Heart left ventricle (tissue), 16 donors: ENCODE results near the gene LIN37. TPM values are rescaled to one million over a fixed set of nuclear protein-coding genes. Genes with fewer than 3 reads are reported as not detected.

ENCODE experiments used
- ATAC-seq, 4 donors: fragments of 200-7000 bp; cut with Tn5 transposase; one replicate each; pipeline ENCODE4 v1.9.1; 2020 to 2022; ENCODE audit warnings: moderate library complexity in 4 of 4, mild to moderate bottlenecking in 3 of 4, moderate number of reproducible peaks in 1 of 4
- DNase-seq, 5 donors: peaks; one replicate each; pipeline ENCODE4 v3.0.0-alpha.2; 2020
- H3K27ac ChIP-seq, 12 donors: fragments of 200-600 bp; sonication (generic) in 4 of 12; one replicate each; pipeline versions ENCODE4 v1.5.0 to v1.8.0; 2016 to 2022; ENCODE audit warnings: mild to moderate bottlenecking in 2 of 12
- H3K27me3 ChIP-seq, 9 donors: fragments of 200-600 bp; sonication (generic) in 2 of 9; one replicate each; pipeline versions ENCODE4 v1.5.1 to v1.8.0; 2016 to 2022; ENCODE audit warnings: mild to moderate bottlenecking in 3 of 9
- H3K36me3 ChIP-seq, 9 donors: fragments of 200-600 bp; sonication (generic) in 2 of 9; one replicate each; pipeline versions ENCODE4 v1.5.0 to v1.8.0; 2018 to 2022; ENCODE audit warnings: mild to moderate bottlenecking in 2 of 9
- H3K4me1 ChIP-seq, 12 donors: fragments of 200-600 bp; sonication (generic) in 4 of 12; one replicate each; pipeline versions ENCODE4 v1.5.0 to v1.8.0; 2016 to 2022; ENCODE audit warnings: mild to moderate bottlenecking in 3 of 12
- H3K4me3 ChIP-seq, 12 donors: fragments of 200-600 bp; sonication (generic) in 4 of 12; one replicate each; pipeline versions ENCODE4 v1.5.0 to v1.8.0; 2017 to 2022; ENCODE audit warnings: mild to moderate bottlenecking in 9 of 12, moderate library complexity in 4 of 12
- H3K9me3 ChIP-seq, 12 donors: fragments of 200-600 bp; sonication (generic) in 4 of 12; one replicate each; pipeline versions ENCODE4 v1.5.0 to v1.8.0; 2016 to 2022; ENCODE audit warnings: mild to moderate bottlenecking in 1 of 12
- CTCF ChIP-seq, 12 donors: fragments of 200-600 bp; sonication (generic) in 4 of 12; IDR thresholded peaks; one replicate each; pipeline versions ENCODE4 v1.5.0 to v1.8.0; 2018 to 2022; ENCODE audit warnings: antibody characterized with exemption in 12 of 12, mild to moderate bottlenecking in 5 of 12
- POLR2A ChIP-seq, 2 donors: fragments of 450-650 bp; IDR thresholded peaks; one replicate each; pipeline ENCODE4 v1.6.1; 2017; ENCODE audit warnings: antibody characterized with exemption in 2 of 2, mild to moderate bottlenecking in 2 of 2, moderate library complexity in 2 of 2
- WGBS, 4 donors: extraction: QIAGEN DNeasy Blood & Tissue Kit in 2 of 4; methylation state at CpG; one replicate each; pipeline versions ENCODE4 v1.1.5 to v1.1.7; 2013 to 2018; 5-methylcytosine and 5-hydroxymethylcytosine counted together
- intact Hi-C, 10 donors: fragments of 100-400 bp; cut with DNase I; formaldehyde crosslinking; loops; one replicate each; pipeline versions ENCODE4 v1.11.1 to v1.14.2; 2022
- polyA plus RNA-seq, 2 donors: library from polyadenylated mRNA; stranded (reverse); fragments of 200-250 nt; gene quantifications; one replicate each; pipeline ENCODE4 v1.2.3, GENCODE V29; 2013
- total RNA-seq, 9 donors: library from RNA; depleted of rRNA in 2 of 9; stranded (reverse); fragments of >200 nt in 2 of 9; fragmentation: NEBNext Ultra II Directional in 3 of 9; extraction: Animal tissue kit (Norgen Biotek cat#: 25700) in 3 of 9; gene quantifications; one replicate each; pipeline versions ENCODE4 v1.1.0 to v1.2.4, GENCODE V29; 2016 to 2023
- donor health status: ischemic (EF 13 %, LVEDD 7.1; RV severe dilation, severe dysfunction).
- donor health status: healthy with polysubstance abuse.
- donor health status: DM: no; HTN: yes; CAD: no.
- donor health status: DM: no; HTN: no; CAD: no.
- donor health status: ischemic (EF 25% LVEDD 6.9; RV normal size, moderate dysfunction).
- donor health status: ischemic (EF 25% LVEDD 5.7; RV mildly dilated, moderate dysfunction).
- donor health status: healthy.
- donor health status: DM: yes; HTN: yes; CAD: no.
- donor health status: ischemic (EF 35%, LVEDD 5.7; RV mildly dilated, moderate dysfunction).
- donor health status: nonischemic (EF 11% LVEDD 7.7; RV severe dilation, severe dysfunction).
- donor health status: DM: yes; HTN: yes; CAD: no.
- donor health status: PGD.
- donor health status: ischemic (EF 29% LVEDD 5.4; RV normal size, mild dysfunction).
- donor health status: nonischemic (EF 23%, LVEDD 6.1; RV moderate dilation, normal function).

LIN37 gene
- total and polyA plus RNA-seq, 11 donors = 3.7 to 23.0 (median 7.8) TPM

GRCh38 chr19:35796645-35797542 lies 48.5 kb downstream of the LIN37 start:
- WGBS, 4 donors = 9 to 19% (median 12%) methylated on average over 38 to 39 of the region's 39 CpGs
- Histone ChIP-seq H3K36me3 (no peaks in the 10 kb centered on the region), H3K9me3 (peaks cover 0 to 4% (median 0%) of the 10 kb centered on the region in 12 donors), H3K4me3 (no peak overlapping the region), H3K27me3 (peaks cover 3 to 56% (median 20%) of the 10 kb centered on the region in 9 donors), H3K27ac (no peak overlapping the region), H3K4me1 (peaks cover 0 to 7% (median 0%) of the 10 kb centered on the region in 12 donors)
- intact Hi-C loops = no loop called here
- DNase-seq (no peak), ATAC-seq (no peak)
- TF ChIP-seq CTCF (IDR thresholded peaks at IDR 0.05) = no peak
- TF ChIP-seq POLR2A (IDR thresholded peaks at IDR 0.05) = no peak

- Histone ChIP-seq H3K4me3 (no peak overlapping the region), H3K9me3 (peaks cover 0 to 4% (median 0%) of the 10 kb centered on the region in 12 donors), H3K27ac (no peak overlapping the region), H3K27me3 (peaks cover 3 to 60% (median 20%) of the 10 kb centered on the region in 9 donors), H3K36me3 (no peaks in the 10 kb centered on the region), H3K4me1 (peaks cover 0 to 7% (median 0%) of the 10 kb centered on the region in 12 donors)
- ATAC-seq = peak in 1 of 4 donors; percentile 31
- 3 to 11% (median 8%) methylated on average over 13 to 15 of the region's 15 CpGs for whole genome bisulfite sequencing, 4 donors
- DNase-seq = no peak
- no peak for TF ChIP-seq POLR2A (IDR thresholded peaks at IDR 0.05)
- no peak for TF ChIP-seq CTCF (IDR thresholded peaks at IDR 0.05)
- intact Hi-C loops = no loop called here
Measured at GRCh38 chr19:35797663-35798062, 49.3 kb downstream of the LIN37 start.

- 48 to 65% (median 62%) methylated on average over 3 of the region's 3 CpGs for WGBS, 4 donors
Measured at GRCh38 chr19:35801828-35802227, 53.5 kb downstream of the LIN37 start.

More at GRCh38 chr19:35801828-35802227, 53.5 kb downstream of the LIN37 start:
- H3K4me3 ChIP-seq = no peak overlapping the region
- no peak overlapping the region for H3K27ac ChIP-seq
- H3K4me1 ChIP-seq = peaks cover 0 to 7% (median 0%) of the 10 kb centered on the region in 12 donors
- no peaks in the 10 kb centered on the region for H3K36me3 ChIP-seq
- H3K9me3 ChIP-seq = peaks cover 0 to 4% (median 0%) of the 10 kb centered on the region in 12 donors
- H3K27me3 ChIP-seq = peaks cover 3 to 68% (median 16%) of the 10 kb centered on the region in 9 donors
- no peak for TF ChIP-seq POLR2A (IDR thresholded peaks at IDR 0.05)
- TF ChIP-seq CTCF (IDR thresholded peaks at IDR 0.05) = no peak
- ATAC-seq = no peak
- DNase-seq = no peak
- intact Hi-C loops = no loop called here

Other genes with a start within 250 kb of the LIN37 start
- 10 to 100 TPM in 7 of 9 donors, 1 to 10 TPM in 2; 7.8 to 26.9 (median 12.1) TPM for gene DMKN, start 234.9 kb upstream of the LIN37 start, total RNA-seq
- 10 to 100 TPM; 18.2 to 38.8 TPM for gene DMKN, start 234.9 kb upstream of the LIN37 start, polyA plus RNA-seq
- gene SBSN, start 220.3 kb upstream of the LIN37 start, total RNA-seq = not detected
- not detected for gene SBSN, start 220.3 kb upstream of the LIN37 start, polyA plus RNA-seq
- not detected for gene GAPDHS, start 215.1 kb upstream of the LIN37 start, total RNA-seq
- not detected for gene GAPDHS, start 215.1 kb upstream of the LIN37 start, polyA plus RNA-seq
- 100 to 1,000 TPM in 3 of 9 donors, 10 to 100 TPM in 6; 68.9 to 121 (median 81.6) TPM for gene TMEM147, start 202.9 kb upstream of the LIN37 start, total RNA-seq
- gene TMEM147, start 202.9 kb upstream of the LIN37 start, polyA plus RNA-seq = 100 to 1,000 TPM; 103 to 191 TPM
- not detected for gene ATP4A, start 184.9 kb upstream of the LIN37 start, total RNA-seq
- gene ATP4A, start 184.9 kb upstream of the LIN37 start, polyA plus RNA-seq = not detected
- not detected for gene PMIS2, start 162.4 kb upstream of the LIN37 start, total RNA-seq
- gene PMIS2, start 162.4 kb upstream of the LIN37 start, polyA plus RNA-seq = not detected
- 1 to 10 TPM; 1.9 to 9.0 (median 3.9) TPM for gene HAUS5, start 135.8 kb upstream of the LIN37 start, total RNA-seq
- gene HAUS5, start 135.8 kb upstream of the LIN37 start, polyA plus RNA-seq = 1 to 10 TPM; 3.8 to 4.9 TPM
- gene RBM42, start 119.5 kb upstream of the LIN37 start, total RNA-seq = 10 to 100 TPM; 47.4 to 70.0 (median 57.5) TPM
- 10 to 100 TPM; 63.1 to 89.2 TPM for gene RBM42, start 119.5 kb upstream of the LIN37 start, polyA plus RNA-seq
- 1 to 10 TPM in 1 of 9 donors, under 1 TPM in 6, not detected in 2; 0.23 to 1.6 (median 0.62) TPM for gene ETV2, start 106.8 kb upstream of the LIN37 start, total RNA-seq
- gene ETV2, start 106.8 kb upstream of the LIN37 start, polyA plus RNA-seq = 1 to 10 TPM in 1 of 2 donors, under 1 TPM in 1; 0.46 to 1.3 TPM
- gene COX6B1, start 100.3 kb upstream of the LIN37 start, total RNA-seq = 1,000 to 10,000 TPM in 8 of 9 donors, 100 to 1,000 TPM in 1; 944 to 3,219 (median 1,334) TPM
- 1,000 to 10,000 TPM; 1,378 to 4,659 TPM for gene COX6B1, start 100.3 kb upstream of the LIN37 start, polyA plus RNA-seq
- gene UPK1A, start 82.1 kb upstream of the LIN37 start, total RNA-seq = not detected
- gene UPK1A, start 82.1 kb upstream of the LIN37 start, polyA plus RNA-seq = not detected
- under 1 TPM in 1 of 9 donors, not detected in 8; 0.24 TPM for gene ZBTB32, start 44.0 kb upstream of the LIN37 start, total RNA-seq
- gene ZBTB32, start 44.0 kb upstream of the LIN37 start, polyA plus RNA-seq = not detected
- gene KMT2B, start 30.6 kb upstream of the LIN37 start, total RNA-seq = 10 to 100 TPM; 11.3 to 24.5 (median 15.7) TPM
- gene KMT2B, start 30.6 kb upstream of the LIN37 start, polyA plus RNA-seq = 10 to 100 TPM; 13.9 to 15.8 TPM
- 10 to 100 TPM in 1 of 9 donors, 1 to 10 TPM in 7, under 1 TPM in 1; 0.74 to 25.2 (median 3.6) TPM for gene IGFLR1, start 6.1 kb upstream of the LIN37 start, total RNA-seq
- gene IGFLR1, start 6.1 kb upstream of the LIN37 start, polyA plus RNA-seq = 10 to 100 TPM in 1 of 2 donors, 1 to 10 TPM in 1; 3.4 to 10.8 TPM
- gene U2AF1L4, start 3.2 kb upstream of the LIN37 start, total RNA-seq = 10 to 100 TPM; 14.3 to 32.8 (median 20.9) TPM
- gene U2AF1L4, start 3.2 kb upstream of the LIN37 start, polyA plus RNA-seq = 10 to 100 TPM in 1 of 2 donors, 1 to 10 TPM in 1; 7.2 to 27.1 TPM
- 10 to 100 TPM; 25.2 to 69.0 (median 40.9) TPM for gene PSENEN, start 2.9 kb upstream of the LIN37 start, total RNA-seq
- 10 to 100 TPM; 52.6 to 95.1 TPM for gene PSENEN, start 2.9 kb upstream of the LIN37 start, polyA plus RNA-seq
- 1,000 to 10,000 TPM in 1 of 9 donors, 100 to 1,000 TPM in 8; 226 to 1,012 (median 652) TPM for gene HSPB6, start 8.5 kb downstream of the LIN37 start, total RNA-seq
- gene HSPB6, start 8.5 kb downstream of the LIN37 start, polyA plus RNA-seq = 100 to 1,000 TPM; 156 to 457 TPM
- gene PROSER3, start 9.6 kb downstream of the LIN37 start, total RNA-seq = 10 to 100 TPM in 4 of 9 donors, 1 to 10 TPM in 5; 1.9 to 19.7 (median 9.7) TPM
- 10 to 100 TPM in 1 of 2 donors, 1 to 10 TPM in 1; 6.0 to 12.8 TPM for gene PROSER3, start 9.6 kb downstream of the LIN37 start, polyA plus RNA-seq
- 1 to 10 TPM in 8 of 9 donors, under 1 TPM in 1; 0.50 to 7.8 (median 5.7) TPM for gene ARHGAP33, start 27.0 kb downstream of the LIN37 start, total RNA-seq
- 1 to 10 TPM; 3.2 to 3.4 TPM for gene ARHGAP33, start 27.0 kb downstream of the LIN37 start, polyA plus RNA-seq
- gene PRODH2, start 64.3 kb downstream of the LIN37 start, total RNA-seq = not detected
- gene PRODH2, start 64.3 kb downstream of the LIN37 start, polyA plus RNA-seq = not detected
- gene NPHS1, start 103.9 kb downstream of the LIN37 start, total RNA-seq = 1 to 10 TPM in 1 of 9 donors, not detected in 8; 1.0 TPM
- not detected for gene NPHS1, start 103.9 kb downstream of the LIN37 start, polyA plus RNA-seq
- gene KIRREL2, start 108.3 kb downstream of the LIN37 start, total RNA-seq = under 1 TPM in 1 of 9 donors, not detected in 8; 0.77 TPM
- gene KIRREL2, start 108.3 kb downstream of the LIN37 start, polyA plus RNA-seq = not detected
- 10 to 100 TPM in 8 of 9 donors, 1 to 10 TPM in 1; 8.9 to 44.3 (median 25.3) TPM for gene APLP1, start 120.0 kb downstream of the LIN37 start, total RNA-seq
- 10 to 100 TPM in 1 of 2 donors, 1 to 10 TPM in 1; 2.1 to 19.0 TPM for gene APLP1, start 120.0 kb downstream of the LIN37 start, polyA plus RNA-seq
- gene NFKBID, start 152.0 kb downstream of the LIN37 start, total RNA-seq = 10 to 100 TPM in 1 of 9 donors, 1 to 10 TPM in 7, under 1 TPM in 1; 0.79 to 12.3 (median 3.0) TPM
- 1 to 10 TPM; 2.8 to 3.1 TPM for gene NFKBID, start 152.0 kb downstream of the LIN37 start, polyA plus RNA-seq
- gene HCST, start 154.0 kb downstream of the LIN37 start, total RNA-seq = 10 to 100 TPM in 2 of 9 donors, 1 to 10 TPM in 6, not detected in 1; 2.3 to 31.7 (median 4.7) TPM
- gene HCST, start 154.0 kb downstream of the LIN37 start, polyA plus RNA-seq = 10 to 100 TPM in 1 of 2 donors, 1 to 10 TPM in 1; 3.2 to 10.1 TPM
- gene TYROBP, start 159.7 kb downstream of the LIN37 start, total RNA-seq = 100 to 1,000 TPM in 2 of 9 donors, 10 to 100 TPM in 7; 12.6 to 237 (median 19.4) TPM
- 10 to 100 TPM; 17.1 to 42.7 TPM for gene TYROBP, start 159.7 kb downstream of the LIN37 start, polyA plus RNA-seq
- 10 to 100 TPM in 3 of 9 donors, 1 to 10 TPM in 6; 4.5 to 18.6 (median 8.5) TPM for gene LRFN3, start 187.8 kb downstream of the LIN37 start, total RNA-seq
- gene LRFN3, start 187.8 kb downstream of the LIN37 start, polyA plus RNA-seq = 10 to 100 TPM in 1 of 2 donors, 1 to 10 TPM in 1; 6.3 to 14.7 TPM
- gene SDHAF1, start 246.6 kb downstream of the LIN37 start, total RNA-seq = 10 to 100 TPM in 8 of 9 donors, 1 to 10 TPM in 1; 9.7 to 41.8 (median 11.4) TPM
- 10 to 100 TPM in 1 of 2 donors, 1 to 10 TPM in 1; 9.8 to 18.5 TPM for gene SDHAF1, start 246.6 kb downstream of the LIN37 start, polyA plus RNA-seq